Left lung (tissue), 10 donors: ENCODE measurements around the gene SCG5. TPM values are rescaled to one million over a fixed set of nuclear protein-coding genes. Genes with fewer than 3 reads are reported as not detected.
A peak's percentile ranks its signal among the peaks of the same experiment; 100 is the strongest.

Source experiments
- ATAC-seq: fragments of 200-7000 bp; cut with Tn5 transposase; one replicate; pipeline ENCODE4 v1.9.1; 2020; ENCODE audit warnings: moderate library complexity
- DNase-seq, 4 donors: peaks; one replicate each; pipeline ENCODE4 v3.0.0-alpha.2; 2013 to 2020
- H3K27ac ChIP-seq, 2 donors: fragments of 200-600 bp; sonication (generic) in 1 of 2; one replicate each; pipeline versions ENCODE4 v1.5.0 to v1.8.0; 2020 to 2021
- H3K27me3 ChIP-seq, 2 donors: fragments of 200-600 bp; sonication (generic) in 1 of 2; one replicate each; pipeline versions ENCODE4 v1.5.0 to v1.8.0; 2020 to 2021
- H3K36me3 ChIP-seq, 2 donors: fragments of 200-600 bp; sonication (generic) in 1 of 2; one replicate each; pipeline versions ENCODE4 v1.5.0 to v1.8.0; 2020 to 2021
- H3K4me1 ChIP-seq, 2 donors: fragments of 200-600 bp; one replicate each; pipeline ENCODE4 v1.8.0; 2021
- H3K4me3 ChIP-seq, 2 donors: fragments of 200-600 bp; sonication (generic) in 1 of 2; one replicate each; pipeline versions ENCODE4 v1.5.0 to v1.8.0; 2020 to 2021; ENCODE audit warnings: mild to moderate bottlenecking in 1 of 2
- H3K9me3 ChIP-seq, 2 donors: fragments of 200-600 bp; sonication (generic) in 1 of 2; one replicate each; pipeline versions ENCODE4 v1.5.0 to v1.8.0; 2020 to 2021
- intact Hi-C, 2 donors: fragments of 100-400 bp; cut with DNase I; formaldehyde crosslinking; loops; one replicate each; pipeline versions ENCODE4 v1.11.2 to v1.14.2; 2022
- polyA plus RNA-seq, 6 donors: library from polyadenylated mRNA; unstranded; fragments of 120-200 nt; gene quantifications; one replicate each; pipeline ENCODE4 v1.2.1, GENCODE V29; 2013; ENCODE audit not compliant: insufficient read length in 6 of 6
- total RNA-seq, 2 donors: library from RNA; stranded (reverse); fragmentation: NEBNext Ultra II Directional; extraction: Animal tissue kit (Norgen Biotek cat#: 25700); gene quantifications; one replicate each; pipeline ENCODE4 v1.2.1, GENCODE V29; 2021
- TF ChIP-seq, protein P1 (sequence below), 2 donors: fragments of 200-600 bp; sonication (generic) in 1 of 2; IDR thresholded peaks; one replicate each; pipeline versions ENCODE4 v1.5.0 to v1.8.0; 2021; ENCODE audit warnings: antibody characterized with exemption in 2 of 2
- donor health status: DM: no; HTN: yes; CAD: no.
- donor health status: DM: no; HTN: no; CAD: no.

Gene SCG5
- total and polyA plus RNA-seq, 8 donors = 0.73 to 12.7 (median 7.7) TPM

DNA sequence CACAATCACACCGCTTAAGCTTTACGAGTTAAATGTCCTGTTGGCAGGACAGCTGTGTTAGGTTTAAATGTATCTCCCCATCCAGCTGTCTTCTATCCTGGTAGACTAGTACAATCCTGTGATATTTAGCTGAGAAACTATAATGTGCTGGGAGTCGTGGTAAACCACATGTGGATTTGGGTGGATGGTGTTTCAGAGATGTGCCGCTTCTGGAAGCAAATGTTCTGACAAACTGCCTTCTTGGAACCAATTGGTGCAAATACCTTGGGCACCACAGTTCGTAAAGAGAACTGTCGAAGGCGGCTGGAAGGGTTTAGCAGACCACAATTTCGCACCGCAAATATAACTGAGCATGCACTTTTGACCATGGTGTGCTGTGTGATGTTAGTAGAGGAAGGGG lies 15.0 kb downstream of the SCG5 start:
- Histone ChIP-seq H3K36me3 (no peaks in the 10 kb centered on the region), H3K9me3 (no peaks in the 10 kb centered on the region), H3K27ac (no peak overlapping the region), H3K27me3 (no peaks in the 10 kb centered on the region), H3K4me3 (no peak overlapping the region), H3K4me1 (no peaks in the 10 kb centered on the region)
- intact Hi-C loops = no loop called here
- ATAC-seq (no peak), DNase-seq (no peak)
- TF ChIP-seq, protein P1, sequence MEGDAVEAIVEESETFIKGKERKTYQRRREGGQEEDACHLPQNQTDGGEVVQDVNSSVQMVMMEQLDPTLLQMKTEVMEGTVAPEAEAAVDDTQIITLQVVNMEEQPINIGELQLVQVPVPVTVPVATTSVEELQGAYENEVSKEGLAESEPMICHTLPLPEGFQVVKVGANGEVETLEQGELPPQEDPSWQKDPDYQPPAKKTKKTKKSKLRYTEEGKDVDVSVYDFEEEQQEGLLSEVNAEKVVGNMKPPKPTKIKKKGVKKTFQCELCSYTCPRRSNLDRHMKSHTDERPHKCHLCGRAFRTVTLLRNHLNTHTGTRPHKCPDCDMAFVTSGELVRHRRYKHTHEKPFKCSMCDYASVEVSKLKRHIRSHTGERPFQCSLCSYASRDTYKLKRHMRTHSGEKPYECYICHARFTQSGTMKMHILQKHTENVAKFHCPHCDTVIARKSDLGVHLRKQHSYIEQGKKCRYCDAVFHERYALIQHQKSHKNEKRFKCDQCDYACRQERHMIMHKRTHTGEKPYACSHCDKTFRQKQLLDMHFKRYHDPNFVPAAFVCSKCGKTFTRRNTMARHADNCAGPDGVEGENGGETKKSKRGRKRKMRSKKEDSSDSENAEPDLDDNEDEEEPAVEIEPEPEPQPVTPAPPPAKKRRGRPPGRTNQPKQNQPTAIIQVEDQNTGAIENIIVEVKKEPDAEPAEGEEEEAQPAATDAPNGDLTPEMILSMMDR (IDR thresholded peaks at IDR 0.05) = no peak

- Histone ChIP-seq H3K36me3 (no peaks in the 10 kb centered on the region), H3K4me1 (no peaks in the 10 kb centered on the region), H3K27ac (no peak overlapping the region), H3K9me3 (no peaks in the 10 kb centered on the region), H3K4me3 (no peak overlapping the region), H3K27me3 (no peaks in the 10 kb centered on the region)
- ATAC-seq = peak; percentile 82
- DNase-seq = no peak
- intact Hi-C loops = no loop called here
- TF ChIP-seq, protein P1 (IDR thresholded peaks at IDR 0.05) = no peak
These were observed 15.8 kb downstream of the SCG5 start for GRCh38 chr15:32657198-32657883.

- DNase-seq = no peak
- H3K27ac ChIP-seq = no peak overlapping the region
- intact Hi-C loops = no loop called here
- TF ChIP-seq, protein P1 (IDR thresholded peaks at IDR 0.05) = no peak
- ATAC-seq = no peak
- no peaks in the 10 kb centered on the region for H3K9me3 ChIP-seq
- no peaks in the 10 kb centered on the region for H3K27me3 ChIP-seq
- H3K4me3 ChIP-seq = no peak overlapping the region
- H3K36me3 ChIP-seq = no peaks in the 10 kb centered on the region
- H3K4me1 ChIP-seq = no peaks in the 10 kb centered on the region
These were observed 16.4 kb downstream of the SCG5 start for GRCh38 chr15:32657941-32658340.

DNA sequence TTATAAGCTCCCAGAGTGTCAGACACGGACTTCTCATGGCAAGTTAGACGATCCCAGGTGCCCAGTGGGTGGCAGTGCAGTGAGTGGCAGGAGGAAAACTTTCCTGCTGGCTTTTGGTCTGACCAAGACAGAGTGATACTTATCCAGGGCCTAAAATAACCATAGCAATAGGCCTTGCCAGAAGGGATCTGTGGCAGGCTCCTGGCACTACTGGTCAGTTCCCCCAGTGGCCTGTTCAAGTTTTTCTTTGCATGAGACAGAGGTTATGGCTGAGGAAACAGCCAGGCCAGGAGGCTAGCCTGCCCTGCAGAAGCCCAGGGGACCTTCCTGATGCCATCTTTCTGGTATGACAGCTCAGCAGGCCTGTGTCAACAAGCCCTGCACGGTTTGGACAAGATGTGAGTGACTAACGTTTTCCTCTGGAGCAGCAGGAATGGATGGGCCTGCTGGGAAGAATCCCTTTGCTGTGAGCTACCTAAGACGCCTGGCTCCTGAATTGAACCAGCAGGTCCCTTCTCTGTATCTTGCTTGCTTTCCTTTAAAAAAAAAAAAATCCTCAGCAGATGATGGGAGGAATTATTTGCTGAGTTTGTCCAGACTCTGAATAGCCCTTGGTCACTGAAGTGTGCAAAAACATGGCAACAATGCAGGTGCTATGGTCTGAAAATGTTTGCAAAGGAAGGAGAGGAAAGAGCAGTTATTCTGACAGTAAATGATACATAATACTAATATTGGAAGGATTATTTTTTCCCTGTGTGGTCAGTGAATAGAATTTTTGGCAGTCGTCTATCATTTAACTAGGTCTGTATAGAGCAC lies 18.0 kb downstream of the SCG5 start:
- intact Hi-C loops = loop anchor here in 1 of 2 donors (10.0 kb wide), 1 partner anchor 335 kb away; no protein-coding TSS in a partner anchor
- peak; percentile 51 for ATAC-seq

More for the DNA sequence above, 18.0 kb downstream of the SCG5 start:
- Histone ChIP-seq H3K27me3 (no peaks in the 10 kb centered on the region), H3K27ac (no peak overlapping the region), H3K4me3 (no peak overlapping the region), H3K4me1 (no peaks in the 10 kb centered on the region), H3K36me3 (no peaks in the 10 kb centered on the region), H3K9me3 (no peaks in the 10 kb centered on the region)
- DNase-seq = no peak
- TF ChIP-seq, protein P1 (IDR thresholded peaks at IDR 0.05) = no peak
